ENCODE results near the gene IFNB1.

The IFNB1 gene

DNA sequence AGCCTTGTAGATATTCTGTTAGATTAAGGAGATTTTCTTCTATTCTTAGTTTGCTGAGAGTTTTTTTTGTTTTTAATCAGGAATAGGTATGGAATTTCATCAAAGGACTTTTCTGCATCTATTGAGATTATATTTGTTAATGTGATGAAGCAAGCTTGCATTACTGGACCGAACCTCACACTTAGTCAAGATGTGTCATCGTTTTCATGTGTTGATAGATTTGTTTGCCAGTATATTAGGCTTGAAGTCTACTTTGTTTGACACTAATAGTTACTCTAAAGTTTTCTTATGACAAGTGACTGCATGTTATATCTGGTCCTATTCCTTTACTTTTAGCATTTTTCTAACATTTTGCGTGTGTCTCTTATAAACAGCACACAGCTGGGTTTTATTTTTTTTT is 33.9 kb downstream of the IFNB1 start:
- no peaks in the 10 kb centered on the region for H3K36me3 ChIP-seq
- H3K27me3 ChIP-seq (ENCODE audit: insufficient read depth, low read depth, severe bottlenecking), result no peaks in the 10 kb centered on the region
- H3K9me3 ChIP-seq (ENCODE audit: severe bottlenecking), result no peaks in the 10 kb centered on the region
- TF ChIP-seq, protein P1, sequence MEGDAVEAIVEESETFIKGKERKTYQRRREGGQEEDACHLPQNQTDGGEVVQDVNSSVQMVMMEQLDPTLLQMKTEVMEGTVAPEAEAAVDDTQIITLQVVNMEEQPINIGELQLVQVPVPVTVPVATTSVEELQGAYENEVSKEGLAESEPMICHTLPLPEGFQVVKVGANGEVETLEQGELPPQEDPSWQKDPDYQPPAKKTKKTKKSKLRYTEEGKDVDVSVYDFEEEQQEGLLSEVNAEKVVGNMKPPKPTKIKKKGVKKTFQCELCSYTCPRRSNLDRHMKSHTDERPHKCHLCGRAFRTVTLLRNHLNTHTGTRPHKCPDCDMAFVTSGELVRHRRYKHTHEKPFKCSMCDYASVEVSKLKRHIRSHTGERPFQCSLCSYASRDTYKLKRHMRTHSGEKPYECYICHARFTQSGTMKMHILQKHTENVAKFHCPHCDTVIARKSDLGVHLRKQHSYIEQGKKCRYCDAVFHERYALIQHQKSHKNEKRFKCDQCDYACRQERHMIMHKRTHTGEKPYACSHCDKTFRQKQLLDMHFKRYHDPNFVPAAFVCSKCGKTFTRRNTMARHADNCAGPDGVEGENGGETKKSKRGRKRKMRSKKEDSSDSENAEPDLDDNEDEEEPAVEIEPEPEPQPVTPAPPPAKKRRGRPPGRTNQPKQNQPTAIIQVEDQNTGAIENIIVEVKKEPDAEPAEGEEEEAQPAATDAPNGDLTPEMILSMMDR (IDR thresholded peaks at IDR 0.05; ENCODE audit: low read depth, low read length), result no peak
- H3K27ac ChIP-seq, result no peak overlapping the region
- DNase-seq, result no peak
- H3K4me3 ChIP-seq (ENCODE audit: low read depth, low read length), result no peak overlapping the region

DNA sequence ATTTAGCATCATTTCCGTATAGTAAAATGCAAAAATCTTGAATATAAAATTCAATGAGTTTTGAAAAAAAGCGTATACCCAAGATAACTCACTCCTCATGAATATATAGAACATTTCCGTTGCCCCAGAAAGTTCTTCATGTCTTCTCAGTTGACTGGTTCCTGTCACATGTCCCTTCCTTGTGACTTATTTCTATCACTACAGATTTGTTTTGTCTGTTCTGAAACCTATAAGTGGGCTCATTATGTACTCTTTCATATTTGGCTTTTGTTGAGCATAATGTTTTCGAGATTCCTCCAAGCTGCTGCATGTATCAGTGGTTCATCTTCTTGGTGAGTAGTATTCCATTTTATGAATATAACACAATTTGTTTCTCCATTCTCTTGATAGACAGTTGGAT is 35.3 kb downstream of the IFNB1 start:
- TF ChIP-seq, protein P1 (IDR thresholded peaks at IDR 0.05; ENCODE audit: low read depth, low read length), result no peak
- Histone ChIP-seq H3K36me3 (no peaks in the 10 kb centered on the region), H3K9me3 (ENCODE audit: severe bottlenecking) (no peaks in the 10 kb centered on the region), H3K4me3 (ENCODE audit: low read depth, low read length) (no peak overlapping the region), H3K27me3 (ENCODE audit: insufficient read depth, low read depth, severe bottlenecking) (no peaks in the 10 kb centered on the region), H3K27ac (no peak overlapping the region)
- DNase-seq, result no peak

DNA sequence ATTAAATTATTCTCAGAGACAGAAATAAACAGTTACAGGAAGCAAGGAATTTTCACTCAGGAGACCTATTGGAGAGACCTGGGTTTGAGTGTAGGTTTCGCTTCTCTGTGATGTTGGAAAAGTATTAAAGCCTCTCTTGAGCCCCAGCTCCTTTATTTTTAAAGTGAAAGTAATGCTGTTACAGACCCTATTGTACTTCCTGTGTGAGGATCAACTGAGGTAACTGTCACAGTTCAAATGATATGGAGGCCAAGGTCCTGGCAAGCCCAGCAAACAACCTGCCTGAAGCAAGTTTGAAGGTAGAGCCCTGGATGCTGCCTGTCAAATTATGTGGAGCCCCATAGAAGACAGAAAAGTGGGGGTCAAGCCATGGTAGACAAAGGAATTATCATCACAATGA is 38.4 kb downstream of the IFNB1 start:
- H3K27ac ChIP-seq, result no peak overlapping the region
- H3K4me3 ChIP-seq (ENCODE audit: low read depth, low read length), result no peak overlapping the region
- no peaks in the 10 kb centered on the region for H3K36me3 ChIP-seq
- DNase-seq, result no peak
- TF ChIP-seq, protein P1 (IDR thresholded peaks at IDR 0.05; ENCODE audit: low read depth, low read length), result no peak
- H3K9me3 ChIP-seq (ENCODE audit: severe bottlenecking), result no peaks in the 10 kb centered on the region
- H3K27me3 ChIP-seq (ENCODE audit: insufficient read depth, low read depth, severe bottlenecking), result peaks cover 11% of the 10 kb centered on the region

DNA sequence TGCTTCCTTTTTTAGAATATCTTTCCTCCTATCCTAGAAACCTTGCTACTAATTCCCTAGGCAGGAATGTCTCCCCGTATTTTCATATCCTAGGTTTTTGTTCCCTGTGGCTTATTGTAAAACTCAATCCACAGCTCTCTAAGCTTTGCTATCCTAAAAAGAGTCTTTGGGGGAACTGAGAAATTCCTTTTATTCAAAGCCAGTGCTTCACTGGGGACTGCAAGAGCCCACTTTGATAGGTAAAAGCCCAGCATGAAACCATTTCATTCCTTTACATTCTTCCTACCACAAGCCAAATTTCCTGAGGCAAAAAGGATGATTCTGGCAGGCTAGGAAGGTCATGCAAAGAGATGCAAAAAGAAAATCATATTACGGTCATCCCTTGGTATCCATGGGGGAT is 40.5 kb downstream of the IFNB1 start:
- DNase-seq, result no peak
- TF ChIP-seq, protein P1 (IDR thresholded peaks at IDR 0.05; ENCODE audit: low read depth, low read length), result no peak
- H3K27ac ChIP-seq, result no peak overlapping the region
- no peaks in the 10 kb centered on the region for H3K36me3 ChIP-seq
- no peaks in the 10 kb centered on the region for H3K9me3 ChIP-seq (ENCODE audit: severe bottlenecking)
- H3K4me3 ChIP-seq (ENCODE audit: low read depth, low read length), result no peak overlapping the region
- H3K27me3 ChIP-seq (ENCODE audit: insufficient read depth, low read depth, severe bottlenecking), result peaks cover 12% of the 10 kb centered on the region

DNA sequence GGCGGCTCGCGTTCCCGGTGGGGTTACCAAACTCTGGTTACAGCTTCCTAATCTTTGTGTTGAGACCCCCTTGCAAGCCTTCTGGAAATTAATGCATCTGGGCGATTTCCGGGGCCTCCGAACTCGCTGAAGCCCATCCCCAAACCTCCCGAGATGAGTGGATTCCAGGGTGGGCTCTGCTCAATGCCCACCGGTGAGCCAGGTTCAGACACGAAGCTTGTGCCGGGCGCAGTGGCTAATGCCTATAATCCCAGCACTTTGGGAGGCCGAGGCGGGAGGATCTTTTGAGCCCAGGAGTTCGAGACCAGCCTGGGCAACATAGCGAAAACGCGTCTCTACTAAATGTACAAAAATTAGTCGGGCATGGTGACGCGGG is 45.9 kb downstream of the IFNB1 start:
- Histone ChIP-seq H3K9me3 (ENCODE audit: severe bottlenecking) (no peaks in the 10 kb centered on the region), H3K4me3 (ENCODE audit: low read depth, low read length) (no peak overlapping the region), H3K27ac (no peak overlapping the region), H3K36me3 (no peaks in the 10 kb centered on the region), H3K27me3 (ENCODE audit: insufficient read depth, low read depth, severe bottlenecking) (peaks cover 12% of the 10 kb centered on the region)
- TF ChIP-seq, protein P1 (IDR thresholded peaks at IDR 0.05; ENCODE audit: low read depth, low read length), result no peak
- no peak for DNase-seq

DNA sequence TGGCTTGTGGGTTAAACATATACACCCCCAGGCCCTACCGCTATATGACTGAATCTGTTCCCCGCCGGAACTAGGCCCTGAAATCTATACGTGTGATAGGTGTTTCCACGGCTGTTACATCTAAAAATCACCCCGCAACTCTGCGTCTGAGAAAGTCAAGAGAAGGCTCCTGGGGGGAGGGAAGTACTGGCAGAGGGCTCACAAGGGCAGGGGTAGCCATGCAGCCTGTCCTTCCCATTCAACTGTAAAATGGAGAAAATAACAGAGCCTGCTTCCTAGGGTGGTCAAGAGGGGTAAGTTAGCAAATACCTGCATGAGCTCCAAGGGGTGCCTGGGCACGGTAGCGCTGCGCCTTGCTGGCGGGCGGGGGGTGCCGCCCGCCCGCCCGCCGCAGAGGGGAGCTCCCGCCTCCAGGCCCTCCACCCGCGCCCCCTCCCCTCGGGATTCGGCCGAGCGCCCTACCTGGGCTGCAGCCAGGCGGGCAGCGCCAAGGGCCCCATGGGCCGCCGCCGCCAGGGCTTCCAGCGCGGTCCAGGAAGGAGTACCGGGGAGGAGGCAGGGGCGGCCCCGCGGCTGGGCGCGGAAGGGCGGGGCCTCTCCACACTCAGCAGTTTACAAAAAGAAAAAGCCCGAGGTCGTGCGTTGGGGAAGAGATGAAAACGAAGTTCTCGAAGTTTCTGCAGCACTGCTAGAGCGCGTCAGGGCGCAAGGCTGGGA is 46.5 kb downstream of the IFNB1 start, which contains the start of gene HACD4:
HACD4 (minus strand) TSS at position 550 of the 717 bp plus-strand sequence; CDS start at position 500, 50 bp downstream.
- TF ChIP-seq, protein P1 (IDR thresholded peaks at IDR 0.05; ENCODE audit: low read depth, low read length), result no peak
- Histone ChIP-seq H3K27me3 (ENCODE audit: insufficient read depth, low read depth, severe bottlenecking) (peaks cover 12% of the 10 kb centered on the region), H3K27ac (no peak within 1 kb of the TSS), H3K9me3 (ENCODE audit: severe bottlenecking) (no peaks in the 10 kb centered on the region), H3K4me3 (ENCODE audit: low read depth, low read length) (no peak within 1 kb of the TSS), H3K36me3 (no peaks in the 10 kb centered on the region)
- DNase-seq, result no peak
